Neural progenitor cell (in vitro differentiated cells): ENCODE measurements around the gene INPP4B. TPM values are rescaled to one million over a fixed set of nuclear protein-coding genes. Genes with fewer than 3 reads are reported as not detected.
"Not testable (repeated sequence)": the region's sequence is repeated elsewhere in the genome, so short reads cannot be mapped to it uniquely, and the experiment has no call there.

Experiments
- DNase-seq: peaks from one replicate; pipeline ENCODE4 v3.0.0-alpha.2; 2016; ENCODE audit warnings: low spot score
- H2AFZ ChIP-seq: fragments of 200-600 bp; sonication (generic); replicated peaks from 2 replicates; pipeline ENCODE4 v1.6.1; 2016; ENCODE audit warnings: antibody characterized with exemption
- H3F3A ChIP-seq: fragments of 200-600 bp; sonication (generic); 2 replicates; pipeline ENCODE4 v1.6.1; 2016; ENCODE audit warnings: antibody characterized with exemption, low read depth
- H3K27ac ChIP-seq: fragments of 200-600 bp; sonication (generic); 2 replicates; pipeline ENCODE4 v1.5.1; 2016; ENCODE audit warnings: mild to moderate bottlenecking
- H3K27me3 ChIP-seq: fragments of 200-600 bp; sonication (generic); 2 replicates; pipeline ENCODE4 v1.6.1; 2016; ENCODE audit warnings: mild to moderate bottlenecking, moderate library complexity
- H3K36me3 ChIP-seq: fragments of 200-600 bp; sonication (generic); 2 replicates; pipeline ENCODE4 v1.5.1; 2016
- H3K4me1 ChIP-seq: fragments of 200-600 bp; sonication (generic); 2 replicates; pipeline ENCODE4 v1.6.1; 2016; ENCODE audit warnings: mixed run types
- H3K4me2 ChIP-seq: fragments of 200-600 bp; sonication (generic); 2 replicates; pipeline ENCODE4 v1.6.1; 2016
- H3K4me3 ChIP-seq: fragments of 200-600 bp; sonication (generic); 2 replicates; pipeline ENCODE4 v1.5.1; 2016
- H3K79me2 ChIP-seq: fragments of 200-600 bp; sonication (generic); 2 replicates; pipeline ENCODE4 v1.6.1; 2016; ENCODE audit warnings: low read depth
- H3K9ac ChIP-seq: fragments of 200-600 bp; sonication (generic); 2 replicates; pipeline ENCODE4 v1.6.1; 2016
- H3K9me3 ChIP-seq: fragments of 200-600 bp; sonication (generic); 2 replicates; pipeline ENCODE4 v1.5.1; 2016; ENCODE audit warnings: low read depth
- H4K20me1 ChIP-seq: fragments of 200-600 bp; sonication (generic); 2 replicates; pipeline ENCODE4 v1.6.1; 2016; ENCODE audit warnings: low read depth
- H3K27ac Mint-ChIP-seq: 3 replicates; pipeline ENCODE4 v1.8.0; 2021; ENCODE audit warnings: mixed read lengths
- H3K27me3 Mint-ChIP-seq: 2 replicates; pipeline ENCODE4 v1.8.0; 2022; ENCODE audit warnings: low read depth, mild to moderate bottlenecking, inconsistent platforms, moderate library complexity, mixed read lengths; ENCODE audit not compliant: insufficient read depth
- H3K36me3 Mint-ChIP-seq: 3 replicates; pipeline ENCODE4 v1.8.0; 2021; ENCODE audit warnings: mixed read lengths
- H3K4me1 Mint-ChIP-seq: 3 replicates; pipeline ENCODE4 v1.8.0; 2021; ENCODE audit warnings: mixed read lengths
- H3K4me3 Mint-ChIP-seq: 3 replicates; pipeline ENCODE4 v1.8.0; 2021; ENCODE audit warnings: mild to moderate bottlenecking, moderate library complexity, mixed read lengths
- H3K9me3 Mint-ChIP-seq: 3 replicates; pipeline ENCODE4 v1.8.0; 2020; ENCODE audit warnings: mixed read lengths
- CTCF ChIP-seq: fragments of 200-600 bp; sonication (generic); IDR thresholded peaks from 2 replicates; pipeline ENCODE4 v1.5.1; 2017; ENCODE audit warnings: antibody characterized with exemption, mild to moderate bottlenecking
- EZH2 ChIP-seq: fragments of 200-600 bp; sonication (generic); IDR thresholded peaks from 2 replicates; pipeline ENCODE4 v1.6.1; 2017; ENCODE audit warnings: antibody characterized with exemption, mild to moderate bottlenecking, moderate library complexity
- EZH2phosphoT487 ChIP-seq: fragments of 200-600 bp; sonication (generic); IDR thresholded peaks from 2 replicates; pipeline ENCODE4 v1.6.1; 2017; ENCODE audit warnings: antibody characterized with exemption
- total RNA-seq: library from RNA; depleted of rRNA; stranded (reverse); fragments of >200 nt; gene quantifications from 2 replicates; pipeline ENCODE4 v1.2.3, GENCODE V29; 2015; ENCODE audit warnings: low replicate concordance

Gene INPP4B
- total RNA-seq, 1 donor from 2014 or later = 1.3 TPM

GRCh38 chr4:142079959-142080358 lies 766.1 kb downstream of the INPP4B start:
- no peak overlapping the region for H3K27ac ChIP-seq
- no peaks in the 10 kb centered on the region for H3K4me1 ChIP-seq
- no peak for DNase-seq
- no peak overlapping the region for H2AFZ ChIP-seq
- H3K27me3 ChIP-seq = no peaks in the 10 kb centered on the region
- TF ChIP-seq EZH2phosphoT487 (no peak), EZH2 (no peak), CTCF (no peak)
- no peaks in the 10 kb centered on the region for H3K9me3 ChIP-seq
- H3K79me2 ChIP-seq = no peaks in the 10 kb centered on the region
- Mint-ChIP-seq H3K4me1 (no peaks in the 10 kb centered on the region), H3K27ac (no peak overlapping the region), H3K36me3 (no peaks in the 10 kb centered on the region), H3K9me3 (no peaks in the 10 kb centered on the region), H3K4me3 (no peak overlapping the region), H3K27me3 (no peaks in the 10 kb centered on the region)
- H3K9ac ChIP-seq = no peak overlapping the region
- H3K4me3 ChIP-seq = no peak overlapping the region
- H3K36me3 ChIP-seq = no peaks in the 10 kb centered on the region
- no peak overlapping the region for H3K4me2 ChIP-seq
- H4K20me1 ChIP-seq = no peaks in the 10 kb centered on the region
- no peaks in the 10 kb centered on the region for H3F3A ChIP-seq

GRCh38 chr4:142077048-142077447 lies 769.1 kb downstream of the INPP4B start:
- H3K36me3 ChIP-seq = no peaks in the 10 kb centered on the region
- H3K27ac ChIP-seq = no peak overlapping the region
- H3K79me2 ChIP-seq = no peaks in the 10 kb centered on the region
- no peak overlapping the region for H3K9ac ChIP-seq
- no peaks in the 10 kb centered on the region for H3K4me1 Mint-ChIP-seq
- no peaks in the 10 kb centered on the region for H3K36me3 Mint-ChIP-seq
- H3K27ac Mint-ChIP-seq = no peak overlapping the region
- no peaks in the 10 kb centered on the region for H4K20me1 ChIP-seq
- H2AFZ ChIP-seq = no peak overlapping the region
- no peaks in the 10 kb centered on the region for H3K27me3 Mint-ChIP-seq
- H3K9me3 ChIP-seq = no peaks in the 10 kb centered on the region
- no peak for DNase-seq
- no peak overlapping the region for H3K4me3 Mint-ChIP-seq
- H3K4me2 ChIP-seq = no peak overlapping the region
- TF ChIP-seq EZH2 (no peak), CTCF (no peak), EZH2phosphoT487 (no peak)
- H3K4me1 ChIP-seq = no peaks in the 10 kb centered on the region
- no peaks in the 10 kb centered on the region for H3K9me3 Mint-ChIP-seq
- H3K27me3 ChIP-seq = no peaks in the 10 kb centered on the region
- no peak overlapping the region for H3K4me3 ChIP-seq
- H3F3A ChIP-seq = no peaks in the 10 kb centered on the region

DNA sequence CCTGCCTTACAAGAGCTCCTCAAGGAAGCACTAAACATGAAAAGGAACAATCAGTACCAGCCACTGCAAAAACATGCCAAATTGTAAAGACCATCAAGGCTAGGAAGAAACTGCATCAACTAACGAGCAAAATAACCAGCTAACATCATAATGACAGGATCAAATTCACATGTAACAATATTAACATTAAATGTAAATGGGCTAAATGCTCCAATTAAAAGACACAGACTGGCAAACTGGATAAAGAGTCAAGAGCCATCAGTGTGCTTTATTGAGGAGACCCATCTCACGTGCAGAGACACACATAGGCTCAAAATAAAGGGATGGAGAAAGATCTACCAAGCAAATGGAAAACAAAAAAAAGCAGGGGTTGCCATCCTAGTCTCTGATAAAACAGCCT lies 777.8 kb downstream of the INPP4B start:
- H3F3A ChIP-seq, H3K36me3 ChIP-seq, H3K4me1 Mint-ChIP-seq, H3K27ac Mint-ChIP-seq, H3K4me1 ChIP-seq, H3K9me3 Mint-ChIP-seq, H3K27me3 ChIP-seq, H3K9ac ChIP-seq, H3K27ac ChIP-seq, H3K79me2 ChIP-seq, H3K9me3 ChIP-seq, H3K4me3 ChIP-seq, H3K4me3 Mint-ChIP-seq, H3K36me3 Mint-ChIP-seq, H3K4me2 ChIP-seq, H2AFZ ChIP-seq, DNase-seq, H3K27me3 Mint-ChIP-seq, H4K20me1 ChIP-seq: not testable (repeated sequence)

- H3K27ac ChIP-seq, H3K27me3 ChIP-seq, H3K27ac Mint-ChIP-seq, DNase-seq, H3K9me3 ChIP-seq, H3K36me3 ChIP-seq, H3F3A ChIP-seq, H3K4me3 Mint-ChIP-seq, H3K4me1 Mint-ChIP-seq, H3K27me3 Mint-ChIP-seq, H3K4me2 ChIP-seq, H3K9me3 Mint-ChIP-seq, H3K79me2 ChIP-seq, H2AFZ ChIP-seq, H4K20me1 ChIP-seq, H3K36me3 Mint-ChIP-seq, H3K4me3 ChIP-seq, H3K4me1 ChIP-seq, H3K9ac ChIP-seq: not testable (repeated sequence)
These were observed 779.5 kb downstream of the INPP4B start for GRCh38 chr4:142066562-142066961.
